Keratinocyte (primary cell): Measurements from ENCODE around the gene KCNJ15. TPM values are rescaled to one million over a fixed set of nuclear protein-coding genes. Genes with fewer than 3 reads are reported as not detected.

ENCODE experiments used
- DNase-seq: peaks from one replicate; pipeline ENCODE4 v3.0.0-alpha.2; 2011; ENCODE audit warnings: low read depth, missing footprints, low spot score
- FAIRE-seq: peaks from 2 replicates; lab custom pipeline; 2011; peaks lifted over from hg19 to GRCh38; lab: Jason Lieb, UNC
- H2AFZ ChIP-seq: 2 replicates; pipeline ENCODE4 v1.6.0; 2012; ENCODE audit warnings: low read length, control low read depth, inconsistent platforms; ENCODE audit not compliant: control insufficient read depth
- H3K27ac ChIP-seq: 2 replicates; pipeline ENCODE4 v1.5.1; 2011; ENCODE audit warnings: low read length; ENCODE audit not compliant: control insufficient read depth, insufficient read depth
- H3K27me3 ChIP-seq: 3 replicates; pipeline ENCODE4 v1.6.0; 2011; ENCODE audit warnings: low read length; ENCODE audit not compliant: control insufficient read depth, insufficient read depth; ENCODE audit errors: extremely low read depth
- H3K36me3 ChIP-seq, 2 experiments: 2 replicates in 1 of 2; 3 replicates in 1 of 2; pipeline ENCODE4 v1.5.1; 2011; ENCODE audit warnings: low read length in 2 of 2, mild to moderate bottlenecking in 1 of 2; ENCODE audit not compliant: control insufficient read depth in 2 of 2, insufficient read depth in 2 of 2; ENCODE audit errors: extremely low read depth in 1 of 2
- H3K4me1 ChIP-seq: 3 replicates; pipeline ENCODE4 v1.5.1; 2011; ENCODE audit warnings: low read length; ENCODE audit not compliant: control insufficient read depth, insufficient read depth; ENCODE audit errors: extremely low read depth
- H3K4me2 ChIP-seq: 3 replicates; pipeline ENCODE4 v1.6.0; 2011; ENCODE audit warnings: low read depth, low read length; ENCODE audit not compliant: control insufficient read depth, insufficient read depth; ENCODE audit errors: extremely low read depth
- H3K4me3 ChIP-seq, 3 experiments: fragments of 200-600 bp in 1 of 3; sonication (generic) in 1 of 3; 2 replicates in 2 of 3; 3 replicates in 1 of 3; pipeline ENCODE4 v1.5.1; 2011 to 2016; ENCODE audit warnings: low read length in 3 of 3, mild to moderate bottlenecking in 3 of 3, control low read depth in 2 of 3, inconsistent platforms in 1 of 3, low read depth in 1 of 3, mixed read lengths in 1 of 3, mixed run types in 1 of 3, moderate library complexity in 1 of 3; ENCODE audit not compliant: control insufficient read depth in 2 of 3, insufficient read depth in 2 of 3; ENCODE audit errors: extremely low read depth in 1 of 3
- H3K79me2 ChIP-seq: 2 replicates; pipeline ENCODE4 v1.6.0; 2012; ENCODE audit warnings: low read length; ENCODE audit not compliant: control insufficient read depth, insufficient read depth
- H3K9ac ChIP-seq: 3 replicates; pipeline ENCODE4 v1.6.0; 2011; ENCODE audit warnings: low read length; ENCODE audit not compliant: control insufficient read depth, insufficient read depth; ENCODE audit errors: extremely low read depth
- H3K9me1 ChIP-seq: 3 replicates; pipeline ENCODE4 v1.6.0; 2011; ENCODE audit warnings: low read length; ENCODE audit not compliant: control insufficient read depth, insufficient read depth; ENCODE audit errors: extremely low read depth
- H3K9me3 ChIP-seq: 2 replicates; pipeline ENCODE4 v1.5.1; 2012; ENCODE audit warnings: low read depth, low read length; ENCODE audit not compliant: control insufficient read depth
- H4K20me1 ChIP-seq: 3 replicates; pipeline ENCODE4 v1.6.0; 2011; ENCODE audit warnings: low read length; ENCODE audit not compliant: control insufficient read depth, insufficient read depth; ENCODE audit errors: extremely low read depth
- CTCF ChIP-seq, 3 experiments: IDR thresholded peaks in 1 of 3; conservative IDR thresholded peaks in 1 of 3; optimal IDR thresholded peaks in 1 of 3; 2 replicates in 2 of 3; 3 replicates in 1 of 3; pipeline versions ENCODE3 to v1.5.1; 2011; ENCODE audit warnings: low read length in 3 of 3, mild to moderate bottlenecking in 3 of 3, moderate library complexity in 2 of 3, control low read depth in 1 of 3, inconsistent platforms in 1 of 3; ENCODE audit not compliant: insufficient read depth in 2 of 3; ENCODE audit errors: extremely low read depth in 1 of 3
- EZH2 ChIP-seq: IDR thresholded peaks from one replicate; pipeline ENCODE4 v1.6.1; 2012; ENCODE audit warnings: inconsistent platforms, mild to moderate bottlenecking, low read length, moderate library complexity
- dilution Hi-C: fragments of 300-500 bp; cut with MboI; formaldehyde crosslinking; loops from one replicate; pipeline ENCODE4 v1.7.0; 2020; ENCODE audit warnings: low sequenced_read_pairs; ENCODE audit not compliant: extremely low pct_ligation_motif_present
- polyA plus RNA-seq, 5 experiments: library from polyadenylated mRNA; depleted of rRNA in 3 of 5; stranded (reverse) in 3 of 5; stranded (forward) in 1 of 5; unstranded in 1 of 5; fragments of >200 nt; gene quantifications; 1 replicate in 1 of 5; 2 replicates in 3 of 5; 3 replicates in 1 of 5; pipeline versions ENCODE4 v1.2.1 to v1.2.3, GENCODE V29; 2011 to 2012; ENCODE audit warnings: missing spikeins in 2 of 5, low read depth in 1 of 5, low replicate concordance in 1 of 5

KCNJ15 gene
- polyA plus RNA-seq, 1 donor (not counting 4 experiments of a cell fraction or from before 2014, with no cell fraction given), result 76.3 TPM

GRCh38 chr21:38327984-38328383 lies 71.2 kb downstream of the KCNJ15 start:
- DNase-seq (no peak), FAIRE-seq (no peak)
- Histone ChIP-seq H3K9ac (no peak overlapping the region), H3K9me3 (no peaks in the 10 kb centered on the region), H3K36me3 (no peaks in the 10 kb centered on the region), H3K9me1 (no peaks in the 10 kb centered on the region), H3K4me3 (no peak overlapping the region), H3K27me3 (no peaks in the 10 kb centered on the region), H2AFZ (no peak overlapping the region), H4K20me1 (no peaks in the 10 kb centered on the region), H3K27ac (no peak overlapping the region), H3K79me2 (no peaks in the 10 kb centered on the region), H3K4me1 (peaks cover 12% of the 10 kb centered on the region), H3K4me2 (no peak overlapping the region)
- dilution Hi-C loops, result no loop called here
- no peak for TF ChIP-seq EZH2
- TF ChIP-seq CTCF (optimal IDR thresholded peaks at IDR 0.05 in 1 of 3, IDR thresholded peaks at IDR 0.05 in 1 of 3, conservative IDR thresholded peaks at IDR 0.05 in 1 of 3; ENCODE audit: extremely low read depth in 1 of 3, insufficient read depth in 2 of 3, low read length in 3 of 3), result no peak

DNA sequence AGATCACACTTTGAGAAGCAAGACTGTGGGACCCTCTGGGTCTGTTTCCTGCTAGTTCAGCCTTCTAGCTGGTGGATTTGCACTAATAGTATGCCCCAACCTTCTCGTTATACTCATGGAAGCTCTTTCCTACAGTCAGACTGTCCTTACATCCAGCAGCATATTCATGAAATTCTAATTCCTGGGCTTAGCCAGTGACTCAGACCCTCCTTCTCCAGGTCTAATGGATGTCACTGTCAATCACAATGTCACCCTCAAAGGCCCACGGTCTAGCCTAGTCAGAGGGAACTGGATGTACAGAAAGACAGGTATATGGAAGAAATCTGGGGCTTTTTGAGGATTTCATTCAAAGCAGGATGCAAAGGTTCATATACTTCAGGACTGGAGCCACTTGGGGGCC lies 72.4 kb downstream of the KCNJ15 start:
- Histone ChIP-seq H3K36me3 (no peaks in the 10 kb centered on the region), H3K79me2 (no peaks in the 10 kb centered on the region), H3K9ac (no peak overlapping the region), H3K4me2 (no peak overlapping the region), H2AFZ (no peak overlapping the region), H3K27ac (no peak overlapping the region), H3K27me3 (no peaks in the 10 kb centered on the region), H3K4me1 (peaks cover 8% of the 10 kb centered on the region), H3K9me1 (no peaks in the 10 kb centered on the region), H4K20me1 (no peaks in the 10 kb centered on the region), H3K9me3 (no peaks in the 10 kb centered on the region), H3K4me3 (no peak overlapping the region)
- DNase-seq (no peak), FAIRE-seq (no peak)
- dilution Hi-C loops, result no loop called here
- TF ChIP-seq EZH2 (no peak), CTCF (optimal IDR thresholded peaks at IDR 0.05 in 1 of 3, IDR thresholded peaks at IDR 0.05 in 1 of 3, conservative IDR thresholded peaks at IDR 0.05 in 1 of 3; ENCODE audit: extremely low read depth in 1 of 3, insufficient read depth in 2 of 3, low read length in 3 of 3) (no peak)
